ENCODE results near the gene SFSWAP.

DNA sequence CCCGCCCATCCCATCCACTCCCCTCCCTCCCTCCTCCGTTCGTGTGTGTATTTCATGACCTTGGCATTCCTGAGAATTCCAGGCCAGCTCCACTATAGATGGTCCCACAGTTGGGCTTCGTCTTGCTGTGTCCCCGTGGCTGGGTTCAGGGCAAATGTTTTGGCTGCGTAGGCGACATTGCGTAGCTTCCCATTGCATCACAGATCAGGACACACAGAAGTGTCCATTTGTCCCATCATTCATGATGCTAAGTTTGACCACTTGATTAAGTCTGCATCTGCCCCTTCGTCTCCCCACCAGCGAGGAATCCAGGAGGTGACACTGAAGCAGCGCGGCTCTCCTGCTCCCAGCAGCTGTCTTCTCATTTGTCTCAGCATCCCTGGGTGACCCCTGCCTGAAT is 78.7 kb downstream of the SFSWAP start:
- TF ChIP-seq, protein P1, sequence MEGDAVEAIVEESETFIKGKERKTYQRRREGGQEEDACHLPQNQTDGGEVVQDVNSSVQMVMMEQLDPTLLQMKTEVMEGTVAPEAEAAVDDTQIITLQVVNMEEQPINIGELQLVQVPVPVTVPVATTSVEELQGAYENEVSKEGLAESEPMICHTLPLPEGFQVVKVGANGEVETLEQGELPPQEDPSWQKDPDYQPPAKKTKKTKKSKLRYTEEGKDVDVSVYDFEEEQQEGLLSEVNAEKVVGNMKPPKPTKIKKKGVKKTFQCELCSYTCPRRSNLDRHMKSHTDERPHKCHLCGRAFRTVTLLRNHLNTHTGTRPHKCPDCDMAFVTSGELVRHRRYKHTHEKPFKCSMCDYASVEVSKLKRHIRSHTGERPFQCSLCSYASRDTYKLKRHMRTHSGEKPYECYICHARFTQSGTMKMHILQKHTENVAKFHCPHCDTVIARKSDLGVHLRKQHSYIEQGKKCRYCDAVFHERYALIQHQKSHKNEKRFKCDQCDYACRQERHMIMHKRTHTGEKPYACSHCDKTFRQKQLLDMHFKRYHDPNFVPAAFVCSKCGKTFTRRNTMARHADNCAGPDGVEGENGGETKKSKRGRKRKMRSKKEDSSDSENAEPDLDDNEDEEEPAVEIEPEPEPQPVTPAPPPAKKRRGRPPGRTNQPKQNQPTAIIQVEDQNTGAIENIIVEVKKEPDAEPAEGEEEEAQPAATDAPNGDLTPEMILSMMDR (IDR thresholded peaks at IDR 0.05; ENCODE audit: low read depth, low read length, missing input control): no peak
- TF ChIP-seq YY1 (IDR thresholded peaks at IDR 0.05) (no peak), RAD21 (IDR thresholded peaks at IDR 0.05) (no peak)
- TF ChIP-seq, protein P2, sequence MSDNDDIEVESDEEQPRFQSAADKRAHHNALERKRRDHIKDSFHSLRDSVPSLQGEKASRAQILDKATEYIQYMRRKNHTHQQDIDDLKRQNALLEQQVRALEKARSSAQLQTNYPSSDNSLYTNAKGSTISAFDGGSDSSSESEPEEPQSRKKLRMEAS (IDR thresholded peaks at IDR 0.05): no peak
- TF ChIP-seq, protein P3, sequence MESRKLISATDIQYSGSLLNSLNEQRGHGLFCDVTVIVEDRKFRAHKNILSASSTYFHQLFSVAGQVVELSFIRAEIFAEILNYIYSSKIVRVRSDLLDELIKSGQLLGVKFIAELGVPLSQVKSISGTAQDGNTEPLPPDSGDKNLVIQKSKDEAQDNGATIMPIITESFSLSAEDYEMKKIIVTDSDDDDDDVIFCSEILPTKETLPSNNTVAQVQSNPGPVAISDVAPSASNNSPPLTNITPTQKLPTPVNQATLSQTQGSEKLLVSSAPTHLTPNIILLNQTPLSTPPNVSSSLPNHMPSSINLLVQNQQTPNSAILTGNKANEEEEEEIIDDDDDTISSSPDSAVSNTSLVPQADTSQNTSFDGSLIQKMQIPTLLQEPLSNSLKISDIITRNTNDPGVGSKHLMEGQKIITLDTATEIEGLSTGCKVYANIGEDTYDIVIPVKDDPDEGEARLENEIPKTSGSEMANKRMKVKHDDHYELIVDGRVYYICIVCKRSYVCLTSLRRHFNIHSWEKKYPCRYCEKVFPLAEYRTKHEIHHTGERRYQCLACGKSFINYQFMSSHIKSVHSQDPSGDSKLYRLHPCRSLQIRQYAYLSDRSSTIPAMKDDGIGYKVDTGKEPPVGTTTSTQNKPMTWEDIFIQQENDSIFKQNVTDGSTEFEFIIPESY (IDR thresholded peaks at IDR 0.05): no peak
